Measurements from ENCODE around the gene CALML4. TPM values are rescaled to one million over a fixed set of nuclear protein-coding genes. Genes with fewer than 3 reads are reported as not detected.

Gene CALML4
- total RNA-seq, 4 donors from 2014 or later: 3.0 to 5.1 (median 3.8) TPM

DNA sequence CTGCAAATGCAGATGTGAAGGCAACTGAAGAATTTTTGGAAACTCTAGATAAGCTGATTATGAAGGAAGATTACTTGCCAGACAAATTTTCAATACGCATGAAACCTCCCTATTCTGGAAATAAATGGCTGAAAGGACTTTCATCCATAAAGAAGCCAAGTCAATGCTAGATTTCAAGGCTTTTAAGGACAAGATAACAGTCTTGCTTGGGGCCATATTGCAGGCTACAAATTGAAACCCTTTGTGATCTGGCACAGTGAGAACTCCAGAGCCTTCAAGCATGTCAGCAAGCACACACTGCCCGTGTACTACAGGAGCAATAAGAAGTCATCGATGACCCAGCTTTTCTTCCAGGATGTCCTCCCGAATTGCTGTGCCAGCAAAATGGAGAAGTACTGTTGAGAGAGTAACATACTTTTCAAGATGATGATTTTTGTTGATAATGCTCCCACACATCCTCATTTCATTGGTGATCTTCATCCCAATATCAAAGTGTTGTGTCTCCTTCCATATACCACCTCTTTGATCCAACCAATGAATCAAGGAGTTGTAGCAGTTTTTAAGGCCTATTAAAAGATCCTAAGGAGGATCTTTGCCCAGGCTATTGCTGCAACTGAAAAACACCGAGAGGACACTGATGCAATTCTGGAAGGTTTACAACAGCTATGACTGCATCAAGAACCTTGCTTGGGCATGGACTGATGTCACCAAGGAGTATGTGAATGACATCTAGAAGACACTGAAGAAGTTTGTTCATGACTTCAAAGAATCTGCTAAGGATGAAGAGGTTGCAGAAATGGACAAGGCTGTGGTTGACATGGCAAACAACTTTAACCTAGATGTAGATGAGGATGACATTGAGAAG is 20.3 kb downstream of the CALML4 start:
- intact Hi-C loops (cut with DNase I): no loop called here
- Histone ChIP-seq H3K27ac (peak overlapping the region in 2 of 3 donors; percentile 60 to 88), H3K4me1 (peaks cover 26 to 34% of the 10 kb centered on the region in 2 donors), H3K9me3 (no peaks in the 10 kb centered on the region), H3K4me3 (replicated peaks in 1 of 3) (no peak overlapping the region), H3K36me3 (peaks cover 15 to 22% of the 10 kb centered on the region in 2 donors), H3K27me3 (no peaks in the 10 kb centered on the region)
- TF ChIP-seq, protein P1, sequence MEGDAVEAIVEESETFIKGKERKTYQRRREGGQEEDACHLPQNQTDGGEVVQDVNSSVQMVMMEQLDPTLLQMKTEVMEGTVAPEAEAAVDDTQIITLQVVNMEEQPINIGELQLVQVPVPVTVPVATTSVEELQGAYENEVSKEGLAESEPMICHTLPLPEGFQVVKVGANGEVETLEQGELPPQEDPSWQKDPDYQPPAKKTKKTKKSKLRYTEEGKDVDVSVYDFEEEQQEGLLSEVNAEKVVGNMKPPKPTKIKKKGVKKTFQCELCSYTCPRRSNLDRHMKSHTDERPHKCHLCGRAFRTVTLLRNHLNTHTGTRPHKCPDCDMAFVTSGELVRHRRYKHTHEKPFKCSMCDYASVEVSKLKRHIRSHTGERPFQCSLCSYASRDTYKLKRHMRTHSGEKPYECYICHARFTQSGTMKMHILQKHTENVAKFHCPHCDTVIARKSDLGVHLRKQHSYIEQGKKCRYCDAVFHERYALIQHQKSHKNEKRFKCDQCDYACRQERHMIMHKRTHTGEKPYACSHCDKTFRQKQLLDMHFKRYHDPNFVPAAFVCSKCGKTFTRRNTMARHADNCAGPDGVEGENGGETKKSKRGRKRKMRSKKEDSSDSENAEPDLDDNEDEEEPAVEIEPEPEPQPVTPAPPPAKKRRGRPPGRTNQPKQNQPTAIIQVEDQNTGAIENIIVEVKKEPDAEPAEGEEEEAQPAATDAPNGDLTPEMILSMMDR (IDR thresholded peaks at IDR 0.05): no peak
- TF ChIP-seq POLR2A (IDR thresholded peaks at IDR 0.05): no peak
- DNase-seq: no peak
- WGBS, 2 donors: 91 to 92% methylated on average over 5 of the region's 5 CpGs

GRCh38 chr15:68183616-68184315 is 21.4 kb downstream of the CALML4 start:
- intact Hi-C loops (cut with DNase I): no loop called here
- peaks cover 15 to 22% of the 10 kb centered on the region in 2 donors for H3K36me3 ChIP-seq
- TF ChIP-seq, protein P1 (IDR thresholded peaks at IDR 0.05): no peak
- no peak for TF ChIP-seq POLR2A (IDR thresholded peaks at IDR 0.05)
- WGBS, 2 donors: 92 to 94% methylated on average over 5 of the region's 5 CpGs
- no peak overlapping the region for H3K27ac ChIP-seq
- no peaks in the 10 kb centered on the region for H3K27me3 ChIP-seq
- H3K4me1 ChIP-seq: peaks cover 26 to 31% of the 10 kb centered on the region in 2 donors
- no peaks in the 10 kb centered on the region for H3K9me3 ChIP-seq
- no peak for DNase-seq
- no peak overlapping the region for H3K4me3 ChIP-seq (replicated peaks in 1 of 3)

GRCh38 chr15:68177742-68178141 is 27.4 kb downstream of the CALML4 start:
- intact Hi-C loops (cut with DNase I): no loop called here
- Histone ChIP-seq H3K36me3 (peaks cover 24 to 46% of the 10 kb centered on the region in 2 donors), H3K9me3 (no peaks in the 10 kb centered on the region), H3K27me3 (no peaks in the 10 kb centered on the region), H3K27ac (peak overlapping the region in 1 of 3 donors; percentile 2), H3K4me3 (replicated peaks in 1 of 3) (no peak overlapping the region), H3K4me1 (no peaks in the 10 kb centered on the region)
- DNase-seq: no peak
- TF ChIP-seq POLR2A (IDR thresholded peaks at IDR 0.05): no peak
- TF ChIP-seq, protein P1 (IDR thresholded peaks at IDR 0.05): no peak

- no peak overlapping the region for H3K4me3 ChIP-seq (replicated peaks in 1 of 3)
- no peak for DNase-seq
- no peak for TF ChIP-seq POLR2A (IDR thresholded peaks at IDR 0.05)
- TF ChIP-seq, protein P1 (IDR thresholded peaks at IDR 0.05): no peak
- H3K9me3 ChIP-seq: no peaks in the 10 kb centered on the region
- H3K27ac ChIP-seq: no peak overlapping the region
- 91 to 95% methylated on average over 3 of the region's 3 CpGs for WGBS, 2 donors
- H3K27me3 ChIP-seq: no peaks in the 10 kb centered on the region
- no peaks in the 10 kb centered on the region for H3K4me1 ChIP-seq
- H3K36me3 ChIP-seq: peaks cover 13 to 42% of the 10 kb centered on the region in 2 donors
- intact Hi-C loops (cut with DNase I): no loop called here
Observed at GRCh38 chr15:68176601-68177000, 28.5 kb downstream of the CALML4 start.

- intact Hi-C loops (cut with DNase I): no loop called here
- no peak overlapping the region for H3K4me3 ChIP-seq (replicated peaks in 1 of 3)
- no peak overlapping the region for H3K27ac ChIP-seq
- no peaks in the 10 kb centered on the region for H3K9me3 ChIP-seq
- peaks cover 6 to 37% of the 10 kb centered on the region in 2 donors for H3K36me3 ChIP-seq
- 80 to 81% methylated on average over 2 of the region's 2 CpGs for WGBS, 2 donors
- TF ChIP-seq POLR2A (IDR thresholded peaks at IDR 0.05): no peak
- no peak for DNase-seq
- H3K4me1 ChIP-seq: no peaks in the 10 kb centered on the region
- no peaks in the 10 kb centered on the region for H3K27me3 ChIP-seq
Observed at GRCh38 chr15:68175526-68175925, 29.6 kb downstream of the CALML4 start.
